ENCODE measurements around the gene GRID1. TPM values are rescaled to one million over a fixed set of nuclear protein-coding genes. Genes with fewer than 3 reads are reported as not detected.

Gene GRID1
- total RNA-seq, 1 experiment from 2014 or later = 5.6 TPM

DNA sequence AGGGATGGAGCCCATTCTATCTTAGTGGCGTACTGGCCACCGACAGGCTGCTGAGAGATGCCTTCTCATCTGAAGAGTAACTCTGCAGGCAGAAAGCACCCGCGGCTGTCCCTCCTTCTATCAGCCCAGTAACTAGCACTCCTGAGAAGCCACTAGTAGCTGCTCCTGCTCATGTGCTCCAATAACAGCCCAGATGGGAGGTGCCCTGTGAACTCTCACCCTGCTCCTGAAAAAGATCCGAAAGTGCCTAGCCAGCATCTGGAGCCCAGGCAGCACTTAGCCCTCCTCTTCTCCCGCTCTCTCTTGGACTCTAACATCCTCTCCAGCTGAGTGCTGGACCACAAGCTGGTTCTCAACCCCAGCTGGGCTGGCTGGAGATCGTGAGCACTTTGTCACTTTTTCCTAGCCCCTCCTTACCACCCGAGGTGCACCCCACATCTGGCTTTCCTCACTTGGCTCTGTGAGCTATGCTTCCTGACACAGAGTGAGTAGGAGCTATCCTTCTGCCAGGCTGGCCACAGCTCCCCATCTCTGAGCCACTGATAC lies 239.2 kb downstream of the GRID1 start:
- no peaks in the 10 kb centered on the region for H3K79me2 ChIP-seq (ENCODE audit: insufficient read depth, low read length)
- H3K27me3 ChIP-seq (ENCODE audit: insufficient read depth, low read length) = no peaks in the 10 kb centered on the region
- H3K4me2 ChIP-seq (ENCODE audit: low read length) = no peak overlapping the region
- H3K9ac ChIP-seq (ENCODE audit: low read length) = no peak overlapping the region
- no peaks in the 10 kb centered on the region for H3K9me2 ChIP-seq (ENCODE audit: insufficient read depth)
- H3K27ac ChIP-seq (ENCODE audit: low read depth, low read length) = no peak overlapping the region
- TF ChIP-seq ZNF274 (IDR thresholded peaks at IDR 0.05; ENCODE audit: low read depth, low read length) = no peak
- no peak for TF ChIP-seq EZH2 (IDR thresholded peaks at IDR 0.05)
- no peak for TF ChIP-seq EGR1 (IDR thresholded peaks at IDR 0.05; ENCODE audit: low read depth)
- TF ChIP-seq SRF (IDR thresholded peaks at IDR 0.05; ENCODE audit: low read depth) = no peak
- no peaks in the 10 kb centered on the region for H4K20me1 ChIP-seq (ENCODE audit: insufficient read depth)
- H2AFZ ChIP-seq (ENCODE audit: low read depth, low read length, poor library complexity, severe bottlenecking) = no peak overlapping the region
- no TSS peak for BruUV-seq (replicated peaks)
- DNase-seq (ENCODE audit: low read depth, low spot score) = no peak
- CTCF ChIA-PET = no interaction called here
- POLR2A ChIA-PET = no interaction called here
- H3K4me3 ChIP-seq (replicated peaks in 1 of 2; ENCODE audit: low read depth in 1 of 2, low read length in 2 of 2) = no peak overlapping the region
- peaks cover 0 to 7% of the 10 kb centered on the region in 2 experiments; a peak in 2 of 4 replicates for H3K4me1 ChIP-seq (ENCODE audit: control insufficient read depth in 1 of 2, insufficient read depth in 2 of 2, low read length in 2 of 2)
- ATAC-seq = no peak
- H3K9me3 ChIP-seq (ENCODE audit: control insufficient read depth in 1 of 2, insufficient read depth in 1 of 2, low read depth in 1 of 2, low read length in 2 of 2) = no peaks in the 10 kb centered on the region
- H3K36me3 ChIP-seq (ENCODE audit: control insufficient read depth in 1 of 2, insufficient read depth in 2 of 2, low read length in 2 of 2) = no peaks in the 10 kb centered on the region
- RAD21 ChIA-PET (ENCODE audit: low non-redundant PET in 1 of 2, low total read pairs in 2 of 2, uncharacterized antibody in 2 of 2, unreplicated experiment in 2 of 2) = no interaction called here
- intact Hi-C loops (cut with micrococcal nuclease) = no loop called here

DNA sequence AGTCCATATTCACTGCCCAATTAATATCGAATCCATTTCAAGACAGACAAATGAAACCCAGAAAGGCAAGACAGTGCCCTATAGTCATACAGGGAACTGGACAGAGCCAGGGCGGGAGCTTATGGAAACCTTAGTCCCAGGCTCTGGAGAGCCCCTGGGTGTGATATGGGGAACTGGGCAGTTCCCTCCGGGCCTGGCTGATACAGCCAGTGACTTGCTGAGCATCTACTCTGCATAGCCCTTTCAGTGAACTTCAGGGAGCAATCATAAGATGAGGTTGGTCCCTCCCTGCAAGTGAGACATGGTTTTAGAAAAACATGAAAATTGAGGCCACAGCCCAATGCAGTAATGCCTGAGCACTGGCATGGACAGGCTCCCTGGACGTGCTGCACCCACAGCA lies 241.9 kb downstream of the GRID1 start:
- H3K9me3 ChIP-seq (ENCODE audit: control insufficient read depth in 1 of 2, insufficient read depth in 1 of 2, low read depth in 1 of 2, low read length in 2 of 2) = no peaks in the 10 kb centered on the region
- no peaks in the 10 kb centered on the region for H3K27me3 ChIP-seq (ENCODE audit: insufficient read depth, low read length)
- no peak overlapping the region for H3K9ac ChIP-seq (ENCODE audit: low read length)
- ChIA-PET POLR2A (no interaction called here), CTCF (no interaction called here), RAD21 (ENCODE audit: low non-redundant PET in 1 of 2, low total read pairs in 2 of 2, uncharacterized antibody in 2 of 2, unreplicated experiment in 2 of 2) (no interaction called here)
- no peaks in the 10 kb centered on the region for H3K79me2 ChIP-seq (ENCODE audit: insufficient read depth, low read length)
- no peak overlapping the region for H3K4me3 ChIP-seq (replicated peaks in 1 of 2; ENCODE audit: low read depth in 1 of 2, low read length in 2 of 2)
- H3K4me1 ChIP-seq (ENCODE audit: control insufficient read depth in 1 of 2, insufficient read depth in 2 of 2, low read length in 2 of 2) = peaks cover 0 to 7% of the 10 kb centered on the region in 2 experiments; a peak in 2 of 4 replicates
- H3K36me3 ChIP-seq (ENCODE audit: control insufficient read depth in 1 of 2, insufficient read depth in 2 of 2, low read length in 2 of 2) = no peaks in the 10 kb centered on the region
- no peak for DNase-seq (ENCODE audit: low read depth, low spot score)
- H3K4me2 ChIP-seq (ENCODE audit: low read length) = no peak overlapping the region
- no peaks in the 10 kb centered on the region for H3K9me2 ChIP-seq (ENCODE audit: insufficient read depth)
- H3K27ac ChIP-seq (ENCODE audit: low read depth, low read length) = no peak overlapping the region
- no peak overlapping the region for H2AFZ ChIP-seq (ENCODE audit: low read depth, low read length, poor library complexity, severe bottlenecking)
- no TSS peak for BruUV-seq (replicated peaks)
- TF ChIP-seq YY1 (IDR thresholded peaks at IDR 0.05; ENCODE audit: extremely low read depth, insufficient replicate concordance, low read depth, low read length) (no peak), EZH2phosphoT487 (IDR thresholded peaks at IDR 0.05; ENCODE audit: borderline replicate concordance) (no peak), ATF3 (IDR thresholded peaks at IDR 0.05) (no peak), SIN3A (IDR thresholded peaks at IDR 0.05; ENCODE audit: low read depth) (no peak), TCF7L2 (IDR thresholded peaks at IDR 0.05; ENCODE audit: borderline replicate concordance, extremely low read depth, insufficient read depth, insufficient read length) (no peak), EGR1 (IDR thresholded peaks at IDR 0.05; ENCODE audit: low read depth) (no peak), EZH2 (IDR thresholded peaks at IDR 0.05) (no peak), SRF (IDR thresholded peaks at IDR 0.05; ENCODE audit: low read depth) (no peak), ELF1 (IDR thresholded peaks at IDR 0.05; ENCODE audit: borderline replicate concordance, low read depth) (no peak), ZFX (IDR thresholded peaks at IDR 0.05) (no peak), ZNF274 (IDR thresholded peaks at IDR 0.05; ENCODE audit: low read depth, low read length) (no peak), CBX3 (IDR thresholded peaks at IDR 0.05; ENCODE audit: low read depth) (no peak), FOSL1 (IDR thresholded peaks at IDR 0.05; ENCODE audit: low read depth) (no peak)
- TF ChIP-seq, protein P1, sequence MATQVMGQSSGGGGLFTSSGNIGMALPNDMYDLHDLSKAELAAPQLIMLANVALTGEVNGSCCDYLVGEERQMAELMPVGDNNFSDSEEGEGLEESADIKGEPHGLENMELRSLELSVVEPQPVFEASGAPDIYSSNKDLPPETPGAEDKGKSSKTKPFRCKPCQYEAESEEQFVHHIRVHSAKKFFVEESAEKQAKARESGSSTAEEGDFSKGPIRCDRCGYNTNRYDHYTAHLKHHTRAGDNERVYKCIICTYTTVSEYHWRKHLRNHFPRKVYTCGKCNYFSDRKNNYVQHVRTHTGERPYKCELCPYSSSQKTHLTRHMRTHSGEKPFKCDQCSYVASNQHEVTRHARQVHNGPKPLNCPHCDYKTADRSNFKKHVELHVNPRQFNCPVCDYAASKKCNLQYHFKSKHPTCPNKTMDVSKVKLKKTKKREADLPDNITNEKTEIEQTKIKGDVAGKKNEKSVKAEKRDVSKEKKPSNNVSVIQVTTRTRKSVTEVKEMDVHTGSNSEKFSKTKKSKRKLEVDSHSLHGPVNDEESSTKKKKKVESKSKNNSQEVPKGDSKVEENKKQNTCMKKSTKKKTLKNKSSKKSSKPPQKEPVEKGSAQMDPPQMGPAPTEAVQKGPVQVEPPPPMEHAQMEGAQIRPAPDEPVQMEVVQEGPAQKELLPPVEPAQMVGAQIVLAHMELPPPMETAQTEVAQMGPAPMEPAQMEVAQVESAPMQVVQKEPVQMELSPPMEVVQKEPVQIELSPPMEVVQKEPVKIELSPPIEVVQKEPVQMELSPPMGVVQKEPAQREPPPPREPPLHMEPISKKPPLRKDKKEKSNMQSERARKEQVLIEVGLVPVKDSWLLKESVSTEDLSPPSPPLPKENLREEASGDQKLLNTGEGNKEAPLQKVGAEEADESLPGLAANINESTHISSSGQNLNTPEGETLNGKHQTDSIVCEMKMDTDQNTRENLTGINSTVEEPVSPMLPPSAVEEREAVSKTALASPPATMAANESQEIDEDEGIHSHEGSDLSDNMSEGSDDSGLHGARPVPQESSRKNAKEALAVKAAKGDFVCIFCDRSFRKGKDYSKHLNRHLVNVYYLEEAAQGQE (IDR thresholded peaks at IDR 0.05; ENCODE audit: low read depth) = no peak
- TF ChIP-seq, protein P2, sequence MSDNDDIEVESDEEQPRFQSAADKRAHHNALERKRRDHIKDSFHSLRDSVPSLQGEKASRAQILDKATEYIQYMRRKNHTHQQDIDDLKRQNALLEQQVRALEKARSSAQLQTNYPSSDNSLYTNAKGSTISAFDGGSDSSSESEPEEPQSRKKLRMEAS (IDR thresholded peaks at IDR 0.05) = no peak
- ATAC-seq = no peak
- H4K20me1 ChIP-seq (ENCODE audit: insufficient read depth) = no peaks in the 10 kb centered on the region
- intact Hi-C loops (cut with micrococcal nuclease) = no loop called here

Data from HCT116 (cell line).